OCI-LY7 (cell line): ENCODE data around the gene OLFML2B. TPM values are rescaled to one million over a fixed set of nuclear protein-coding genes. Genes with fewer than 3 reads are reported as not detected.

Experiments
- BruUV-seq: library from RNA; stranded (reverse); fragments of 400-500 nt; replicated peaks from 2 replicates; lab custom pipeline; 2021; lab: Mats Ljungman, UMichigan
- CTCF ChIA-PET: fragments of 300-600 bp; sonication (Branson Sonifier 250); formaldehyde crosslinking; loops from one replicate; lab custom pipeline; 2022; ENCODE audit warnings: antibody characterized with exemption; ENCODE audit not compliant: unreplicated experiment; lab: Charles Lee
- POLR2A ChIA-PET: fragments of 300-600 bp; sonication (Branson Sonifier 250); formaldehyde crosslinking; loops from one replicate; lab custom pipeline; 2022; ENCODE audit warnings: antibody characterized with exemption; lab: Charles Lee
- DNase-seq: peaks from one replicate; pipeline ENCODE4 v3.0.0-alpha.2; 2015; ENCODE audit warnings: low spot score
- H2AFZ ChIP-seq: fragments of 200-600 bp; sonication (generic), shearing (Covaris generic); 2 replicates; pipeline ENCODE4 v1.6.1; 2014; ENCODE audit warnings: mild to moderate bottlenecking, antibody characterized with exemption, low read length, moderate library complexity
- H3K27ac ChIP-seq: fragments of 200-600 bp; sonication (generic); 2 replicates; pipeline ENCODE4 v1.5.1; 2014; ENCODE audit warnings: mixed run types, low read depth, mild to moderate bottlenecking, moderate library complexity, low read length, inconsistent platforms; ENCODE audit not compliant: poor library complexity, severe bottlenecking
- H3K36me3 ChIP-seq: fragments of 200-600 bp; sonication (generic); 2 replicates; pipeline ENCODE4 v1.6.1; 2014; ENCODE audit warnings: mild to moderate bottlenecking, antibody characterized with exemption, low read length, moderate library complexity, mixed read lengths; ENCODE audit not compliant: insufficient read depth
- H3K4me1 ChIP-seq: fragments of 200-600 bp; sonication (generic); 2 replicates; pipeline ENCODE4 v1.5.1; 2014; ENCODE audit warnings: mild to moderate bottlenecking, low read length; ENCODE audit not compliant: insufficient read depth, poor library complexity, severe bottlenecking
- H3K4me2 ChIP-seq: fragments of 200-600 bp; sonication (generic); 2 replicates; pipeline ENCODE4 v1.6.1; 2014; ENCODE audit warnings: mild to moderate bottlenecking, low read length
- H3K4me3 ChIP-seq: fragments of 200-600 bp; sonication (generic); 2 replicates; pipeline ENCODE4 v1.5.1; 2014; ENCODE audit warnings: mild to moderate bottlenecking, low read depth, low read length; ENCODE audit not compliant: poor library complexity, severe bottlenecking
- H3K79me2 ChIP-seq: fragments of 200-600 bp; sonication (generic); 2 replicates; pipeline ENCODE4 v1.6.1; 2016; ENCODE audit warnings: low read depth, mild to moderate bottlenecking, low read length, moderate library complexity, mixed read lengths; ENCODE audit not compliant: insufficient read depth
- H3K9me2 ChIP-seq: fragments of 200-600 bp; sonication (generic); 2 replicates; pipeline ENCODE4 v1.6.1; 2016; ENCODE audit warnings: mild to moderate bottlenecking, low read length, mixed read lengths; ENCODE audit not compliant: insufficient read depth
- H3K9me3 ChIP-seq: fragments of 200-600 bp; sonication (generic); 2 replicates; pipeline ENCODE4 v1.6.1; 2014; ENCODE audit warnings: mild to moderate bottlenecking, mixed run types, low read length, mixed read lengths
- H4K20me1 ChIP-seq: fragments of 200-600 bp; sonication (generic); 2 replicates; pipeline ENCODE4 v1.6.1; 2014; ENCODE audit warnings: mild to moderate bottlenecking, antibody characterized with exemption, low read length, moderate library complexity, mixed read lengths; ENCODE audit not compliant: insufficient read depth
- CTCF ChIP-seq: fragments of 200-600 bp; sonication (generic); conservative IDR thresholded peaks from 2 replicates; pipeline ENCODE4 v1.5.1; 2014; ENCODE audit warnings: mild to moderate bottlenecking, antibody characterized with exemption, low read length, moderate library complexity, mixed read lengths
- EZH2phosphoT487 ChIP-seq: fragments of 200-600 bp; sonication (generic); IDR thresholded peaks from 2 replicates; pipeline ENCODE4 v1.6.1; 2018; ENCODE audit warnings: low read depth, borderline replicate concordance, mild to moderate bottlenecking, mixed run types, antibody characterized with exemption, low read length, moderate library complexity, mixed read lengths
- intact Hi-C: fragments of 100-400 bp; cut with micrococcal nuclease; formaldehyde crosslinking; loops from one replicate; pipeline ENCODE4 v1.10.0; 2022; ENCODE audit not compliant: unreplicated experiment
- total RNA-seq, 2 experiments: library from RNA; depleted of rRNA in 1 of 2; stranded (reverse); fragments of >200 nt in 1 of 2; shearing (Covaris generic) in 1 of 2; gene quantifications; 2 replicates each; pipeline ENCODE4 v1.2.3, GENCODE V29; 2014 to 2022

The OLFML2B gene
- total RNA-seq, 2 experiments from 2014 or later: not detected

DNA sequence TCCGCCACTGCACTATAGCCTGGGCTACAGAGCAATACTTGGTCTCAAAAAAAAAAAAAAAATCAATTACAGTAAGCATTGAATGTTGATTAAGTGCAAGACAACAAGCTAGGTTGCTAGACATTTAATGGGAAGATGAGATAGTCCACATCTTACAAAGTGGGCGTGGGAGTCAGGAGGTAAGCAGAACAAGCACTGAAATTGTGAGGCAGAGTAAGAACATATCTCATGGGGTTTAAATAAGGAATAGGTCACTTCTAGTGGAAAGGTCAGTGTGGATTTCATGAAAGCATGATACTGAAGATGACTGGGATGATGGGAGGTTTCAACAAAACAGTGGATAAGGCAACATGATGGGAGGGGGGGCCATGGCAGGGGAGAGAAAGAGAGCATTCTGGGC lies 1.9 kb upstream of the OLFML2B start:
- ChIA-PET POLR2A (no interaction called here), CTCF (no interaction called here)
- H3K4me3 ChIP-seq: no peak overlapping the region
- no peak overlapping the region for H3K27ac ChIP-seq
- H3K4me2 ChIP-seq: no peak overlapping the region
- intact Hi-C loops: no loop called here
- TF ChIP-seq EZH2phosphoT487 (no peak), CTCF (no peak)
- H3K4me1 ChIP-seq: no peaks in the 10 kb centered on the region
- H3K9me3 ChIP-seq: no peaks in the 10 kb centered on the region
- H4K20me1 ChIP-seq: no peaks in the 10 kb centered on the region
- H3K9me2 ChIP-seq: no peaks in the 10 kb centered on the region
- no peaks in the 10 kb centered on the region for H3K36me3 ChIP-seq
- H2AFZ ChIP-seq: no peak overlapping the region
- no peaks in the 10 kb centered on the region for H3K79me2 ChIP-seq
- DNase-seq: no peak
- no TSS peak for BruUV-seq

DNA sequence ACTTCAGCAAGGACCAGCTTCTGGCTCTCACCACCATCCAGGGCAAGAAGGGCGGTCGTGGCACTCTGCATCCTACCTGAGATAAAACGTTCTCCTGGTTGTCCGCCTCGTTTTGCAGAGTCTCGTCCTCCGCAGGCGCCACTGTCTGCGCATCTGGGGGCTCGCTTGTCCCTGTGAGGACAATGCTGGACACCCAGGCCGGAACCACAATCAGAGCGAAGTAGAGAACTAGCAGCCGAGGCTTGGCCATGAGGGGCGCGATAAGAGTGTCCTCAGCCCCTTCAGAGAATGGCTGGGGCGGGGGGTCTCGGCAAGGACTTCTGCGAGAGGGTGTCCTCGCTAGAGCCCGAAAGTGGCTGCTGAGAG lies 505 bp downstream of the OLFML2B start:
- intact Hi-C loops: no loop called here
- Histone ChIP-seq H3K4me3 (no peak overlapping the region), H2AFZ (no peak overlapping the region), H3K9me2 (no peaks in the 10 kb centered on the region), H3K79me2 (no peaks in the 10 kb centered on the region), H3K9me3 (no peaks in the 10 kb centered on the region), H4K20me1 (no peaks in the 10 kb centered on the region), H3K4me1 (no peaks in the 10 kb centered on the region), H3K4me2 (no peak overlapping the region), H3K36me3 (no peaks in the 10 kb centered on the region), H3K27ac (no peak overlapping the region)
- TF ChIP-seq CTCF (no peak), EZH2phosphoT487 (no peak)
- no TSS peak for BruUV-seq
- POLR2A ChIA-PET: no interaction called here
- DNase-seq: no peak
- CTCF ChIA-PET: no interaction called here

DNA sequence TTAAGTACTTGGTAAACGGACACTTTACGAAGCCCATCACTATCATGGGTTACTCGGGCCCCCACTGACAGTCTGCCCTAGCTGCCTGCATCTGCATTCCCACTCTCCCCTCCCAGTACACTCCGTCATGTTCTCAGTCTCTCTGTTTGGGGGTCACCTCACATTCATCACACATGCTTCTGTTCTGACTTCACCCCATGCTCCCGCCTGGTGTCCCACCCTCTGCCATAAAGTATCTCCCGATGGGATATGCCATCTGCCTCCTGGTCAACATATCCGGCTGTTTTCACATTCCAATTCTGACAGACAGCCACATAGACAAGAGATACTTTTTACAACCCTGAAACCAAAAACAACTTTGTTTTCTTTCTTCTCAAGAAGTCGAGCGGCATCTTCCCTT lies 1.0 kb downstream of the OLFML2B start:
- no peak for DNase-seq
- no peaks in the 10 kb centered on the region for H3K36me3 ChIP-seq
- H4K20me1 ChIP-seq: no peaks in the 10 kb centered on the region
- POLR2A ChIA-PET: no interaction called here
- H3K4me3 ChIP-seq: no peak overlapping the region
- no peaks in the 10 kb centered on the region for H3K4me1 ChIP-seq
- CTCF ChIA-PET: no interaction called here
- H3K79me2 ChIP-seq: no peaks in the 10 kb centered on the region
- BruUV-seq: no TSS peak
- H3K27ac ChIP-seq: no peak overlapping the region
- no peak for TF ChIP-seq EZH2phosphoT487
- no peak for TF ChIP-seq CTCF
- intact Hi-C loops: no loop called here
- no peak overlapping the region for H2AFZ ChIP-seq
- H3K4me2 ChIP-seq: no peak overlapping the region
- H3K9me3 ChIP-seq: no peaks in the 10 kb centered on the region
- no peaks in the 10 kb centered on the region for H3K9me2 ChIP-seq
